Vagina (tissue), 2 donors: ENCODE results near the gene DR1.

Source experiments
- CTCF ChIP-seq, 3 experiments: fragments of 450-650 bp in 2 of 3; fragments of 200-600 bp in 1 of 3; sonication (generic) in 1 of 3; IDR thresholded peaks; one replicate each; pipeline ENCODE4 v1.5.1; 2017 to 2019; ENCODE audit warnings: antibody characterized with exemption in 3 of 3, mild to moderate bottlenecking in 2 of 3, moderate library complexity in 2 of 3
- POLR2A ChIP-seq, 2 donors: fragments of 450-650 bp; IDR thresholded peaks; one replicate each; pipeline ENCODE4 v1.6.1; 2017; ENCODE audit warnings: antibody characterized with exemption in 2 of 2, mild to moderate bottlenecking in 2 of 2, moderate library complexity in 2 of 2
- POLR2AphosphoS5 ChIP-seq, 2 donors: sonication (generic); formaldehyde crosslinking; IDR thresholded peaks; one replicate each; pipeline ENCODE4 v1.9.0; 2017; ENCODE audit warnings: antibody characterized with exemption in 2 of 2, mild to moderate bottlenecking in 2 of 2, low read depth in 1 of 2; ENCODE audit not compliant: insufficient read depth in 1 of 2

DNA sequence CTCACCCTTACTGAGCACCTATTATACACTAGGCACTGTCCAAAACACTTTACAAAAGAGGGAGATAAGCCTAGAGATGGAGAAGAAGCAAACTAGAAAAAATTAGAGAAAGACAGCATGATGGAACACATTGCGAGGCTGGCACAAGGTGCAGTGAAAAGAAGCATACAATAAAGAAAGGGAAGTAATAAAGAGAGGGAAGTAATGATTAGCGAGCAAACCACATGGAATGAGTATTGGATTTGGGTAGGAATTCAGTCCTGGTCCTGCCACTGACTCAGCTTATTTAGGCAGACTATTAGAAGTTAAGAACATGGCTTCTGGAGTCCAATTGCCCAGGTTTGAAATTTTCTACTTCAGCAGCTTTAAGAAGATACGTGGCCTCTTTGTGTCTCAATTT lies 69.6 kb downstream of the DR1 start:
- no peak for TF ChIP-seq CTCF (IDR thresholded peaks at IDR 0.05)
- TF ChIP-seq POLR2AphosphoS5 (IDR thresholded peaks at IDR 0.05; ENCODE audit: insufficient read depth in 1 of 2, low read depth in 1 of 2): no peak
- TF ChIP-seq POLR2A (IDR thresholded peaks at IDR 0.05): no peak
